ENCODE results near the gene SLC38A8.
A peak's percentile ranks its signal among the peaks of the same experiment; 100 is the strongest.

Gene SLC38A8

GRCh38 chr16:83967838-83968305 lies 74.7 kb downstream of the SLC38A8 start, which contains the start of gene NECAB2:
TSS of gene NECAB2 (plus strand) at chr16:83968244. CDS start at chr16:83968649, 405 bp downstream.
- peak; percentile 25 for DNase-seq

GRCh38 chr16:83967091-83967490 lies 75.5 kb downstream of the SLC38A8 start:
- DNase-seq, result no peak

- DNase-seq, result no peak
These were observed 76.4 kb downstream of the SLC38A8 start for GRCh38 chr16:83966153-83966696.

GRCh38 chr16:83965444-83966152 lies 77.0 kb downstream of the SLC38A8 start:
- DNase-seq, result no peak

GRCh38 chr16:83964684-83965443 lies 77.7 kb downstream of the SLC38A8 start:
- no peak for DNase-seq

- DNase-seq, result no peak
These were observed 79.1 kb downstream of the SLC38A8 start for GRCh38 chr16:83963277-83964119.

- DNase-seq, result no peak
These were observed 81.0 kb downstream of the SLC38A8 start for GRCh38 chr16:83961591-83961990.

- DNase-seq, result no peak
These were observed 81.9 kb downstream of the SLC38A8 start for GRCh38 chr16:83960521-83961249.

Measured in activated CD4-positive, alpha-beta T cell treated with anti-CD3 and anti-CD28 coated beads, Interleukin-2, Interleukin-6, amounts not matched to agents 100 ng/mL and 50 ng/mL, durations not matched to agents 16 hours and 8 hours (primary cell).